ENCODE measurements around the gene SFXN3. TPM values are rescaled to one million over a fixed set of nuclear protein-coding genes. Genes with fewer than 3 reads are reported as not detected.

The SFXN3 gene
- total RNA-seq, 2 experiments from 2014 or later = 0.41 TPM; not detected in 1

DNA sequence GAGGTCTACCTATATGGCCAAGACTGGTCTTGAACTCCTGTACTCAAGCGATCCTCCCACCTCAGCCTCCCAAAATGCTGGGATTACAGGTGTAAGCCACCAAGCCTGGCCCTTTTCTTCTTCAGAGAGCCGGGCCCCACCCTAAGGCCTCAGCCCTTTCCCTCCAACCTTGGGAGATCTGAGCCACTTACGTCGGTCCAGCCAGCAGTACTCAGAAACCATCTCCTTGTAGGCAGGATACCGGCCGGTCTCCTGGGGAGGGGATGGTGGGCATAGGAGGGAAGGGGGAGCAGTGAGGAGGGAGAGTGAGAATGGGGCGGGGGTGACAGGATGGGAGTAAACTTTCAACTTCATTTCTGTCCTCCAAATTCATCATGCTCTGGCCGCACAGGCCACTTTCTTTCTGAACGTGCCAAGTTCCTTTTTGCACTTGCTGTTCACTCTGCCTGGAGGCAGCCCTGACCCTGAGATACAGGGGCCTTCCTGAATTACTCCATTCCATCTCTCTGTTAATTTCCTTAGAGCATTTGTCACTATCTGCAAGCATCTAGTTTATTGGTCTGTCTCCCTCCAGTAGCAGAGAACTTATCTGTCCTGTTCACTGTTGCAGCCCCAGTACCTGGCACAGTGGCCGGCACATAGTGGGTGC lies 10.5 kb upstream of the SFXN3 start:
- no peak for DNase-seq (ENCODE audit: low spot score)
- CTCF ChIA-PET (ENCODE audit: unreplicated experiment) = no interaction called here
- Histone ChIP-seq H3K9me2 (ENCODE audit: insufficient read depth, low read length) (no peaks in the 10 kb centered on the region), H3K4me3 (ENCODE audit: low read depth, low read length, poor library complexity, severe bottlenecking) (no peak overlapping the region), H3K4me2 (ENCODE audit: low read length) (no peak overlapping the region), H3K4me1 (ENCODE audit: insufficient read depth, low read length, poor library complexity, severe bottlenecking) (peaks cover 11% of the 10 kb centered on the region), H4K20me1 (ENCODE audit: insufficient read depth, low read length) (no peaks in the 10 kb centered on the region), H3K9me3 (ENCODE audit: low read length) (no peaks in the 10 kb centered on the region), H2AFZ (ENCODE audit: low read length) (no peak overlapping the region), H3K79me2 (ENCODE audit: insufficient read depth, low read depth, low read length) (no peaks in the 10 kb centered on the region), H3K27ac (ENCODE audit: low read depth, low read length, poor library complexity, severe bottlenecking) (no peak overlapping the region), H3K36me3 (ENCODE audit: insufficient read depth, low read length) (no peaks in the 10 kb centered on the region)
- POLR2A ChIA-PET = no interaction called here
- BruUV-seq (replicated peaks) = no TSS peak
- no peak for TF ChIP-seq EZH2phosphoT487 (IDR thresholded peaks at IDR 0.05; ENCODE audit: borderline replicate concordance, low read depth, low read length)
- TF ChIP-seq, protein P1, sequence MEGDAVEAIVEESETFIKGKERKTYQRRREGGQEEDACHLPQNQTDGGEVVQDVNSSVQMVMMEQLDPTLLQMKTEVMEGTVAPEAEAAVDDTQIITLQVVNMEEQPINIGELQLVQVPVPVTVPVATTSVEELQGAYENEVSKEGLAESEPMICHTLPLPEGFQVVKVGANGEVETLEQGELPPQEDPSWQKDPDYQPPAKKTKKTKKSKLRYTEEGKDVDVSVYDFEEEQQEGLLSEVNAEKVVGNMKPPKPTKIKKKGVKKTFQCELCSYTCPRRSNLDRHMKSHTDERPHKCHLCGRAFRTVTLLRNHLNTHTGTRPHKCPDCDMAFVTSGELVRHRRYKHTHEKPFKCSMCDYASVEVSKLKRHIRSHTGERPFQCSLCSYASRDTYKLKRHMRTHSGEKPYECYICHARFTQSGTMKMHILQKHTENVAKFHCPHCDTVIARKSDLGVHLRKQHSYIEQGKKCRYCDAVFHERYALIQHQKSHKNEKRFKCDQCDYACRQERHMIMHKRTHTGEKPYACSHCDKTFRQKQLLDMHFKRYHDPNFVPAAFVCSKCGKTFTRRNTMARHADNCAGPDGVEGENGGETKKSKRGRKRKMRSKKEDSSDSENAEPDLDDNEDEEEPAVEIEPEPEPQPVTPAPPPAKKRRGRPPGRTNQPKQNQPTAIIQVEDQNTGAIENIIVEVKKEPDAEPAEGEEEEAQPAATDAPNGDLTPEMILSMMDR (conservative IDR thresholded peaks at IDR 0.05; ENCODE audit: low read length) = no peak
- intact Hi-C loops (cut with micrococcal nuclease; ENCODE audit: unreplicated experiment) = no loop called here

DNA sequence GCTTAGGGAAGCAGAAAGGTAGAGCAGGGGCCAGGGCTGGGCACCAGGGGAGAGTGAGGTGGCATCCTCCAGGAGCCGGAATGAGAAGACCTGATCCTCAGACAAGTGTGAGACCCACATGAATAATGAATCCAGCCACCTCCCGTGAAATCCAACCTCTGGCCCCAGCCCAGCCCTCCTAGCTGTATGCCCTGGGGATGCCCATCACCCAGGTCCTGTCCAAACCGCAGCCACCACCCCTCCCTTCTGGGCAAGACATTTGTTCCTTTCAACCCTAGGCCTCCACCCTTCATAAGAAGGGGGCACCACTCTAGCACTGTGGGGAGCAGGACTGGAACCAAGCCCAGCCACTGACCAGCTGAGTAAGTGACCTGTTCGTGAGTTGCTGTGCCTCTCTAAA lies 9.8 kb upstream of the SFXN3 start:
- intact Hi-C loops (cut with micrococcal nuclease; ENCODE audit: unreplicated experiment) = no loop called here

DNA sequence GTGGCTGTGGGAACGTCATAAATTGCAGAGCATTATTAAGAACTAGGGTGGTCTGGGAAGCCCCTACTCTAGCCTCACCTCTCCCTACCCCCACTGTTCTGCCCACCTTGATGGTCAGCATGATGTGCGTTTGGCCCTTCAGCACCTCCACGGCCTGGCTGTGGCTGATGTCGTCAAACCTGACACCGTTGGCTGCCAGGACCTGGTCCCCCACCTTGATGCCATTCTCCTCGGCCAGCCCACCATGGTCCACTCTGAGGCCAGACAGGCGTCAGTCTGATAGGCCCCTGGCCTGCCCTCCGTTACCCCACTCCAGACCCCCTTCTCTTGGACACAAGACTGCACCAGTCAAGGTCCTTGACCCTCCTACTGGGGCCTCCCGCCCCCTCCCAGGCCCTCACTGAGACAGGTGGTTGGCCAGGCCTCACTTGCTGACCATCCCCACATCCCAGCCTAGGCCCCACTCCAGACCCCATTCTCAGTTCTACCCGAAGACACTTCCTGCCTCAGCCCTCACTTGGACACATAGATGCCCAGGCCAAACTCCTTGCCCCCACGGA lies 9.3 kb upstream of the SFXN3 start:
- Histone ChIP-seq H3K9me3 (ENCODE audit: low read length) (no peaks in the 10 kb centered on the region), H3K79me2 (ENCODE audit: insufficient read depth, low read depth, low read length) (no peaks in the 10 kb centered on the region), H2AFZ (ENCODE audit: low read length) (no peak overlapping the region), H3K36me3 (ENCODE audit: insufficient read depth, low read length) (no peaks in the 10 kb centered on the region), H3K9me2 (ENCODE audit: insufficient read depth, low read length) (no peaks in the 10 kb centered on the region), H3K4me2 (ENCODE audit: low read length) (no peak overlapping the region), H3K4me3 (ENCODE audit: low read depth, low read length, poor library complexity, severe bottlenecking) (no peak overlapping the region), H3K27ac (ENCODE audit: low read depth, low read length, poor library complexity, severe bottlenecking) (no peak overlapping the region), H4K20me1 (ENCODE audit: insufficient read depth, low read length) (no peaks in the 10 kb centered on the region), H3K4me1 (ENCODE audit: insufficient read depth, low read length, poor library complexity, severe bottlenecking) (peaks cover 11% of the 10 kb centered on the region)
- ChIA-PET CTCF (ENCODE audit: unreplicated experiment) (no interaction called here), POLR2A (no interaction called here)
- no TSS peak for BruUV-seq (replicated peaks)
- DNase-seq (ENCODE audit: low spot score) = no peak
- intact Hi-C loops (cut with micrococcal nuclease; ENCODE audit: unreplicated experiment) = no loop called here
- TF ChIP-seq, protein P1 (conservative IDR thresholded peaks at IDR 0.05; ENCODE audit: low read length) = no peak
- no peak for TF ChIP-seq EZH2phosphoT487 (IDR thresholded peaks at IDR 0.05; ENCODE audit: borderline replicate concordance, low read depth, low read length)

More for the DNA sequence above, 9.8 kb upstream of the SFXN3 start:
- Histone ChIP-seq H4K20me1 (ENCODE audit: insufficient read depth, low read length) (no peaks in the 10 kb centered on the region), H3K4me2 (ENCODE audit: low read length) (no peak overlapping the region), H3K4me1 (ENCODE audit: insufficient read depth, low read length, poor library complexity, severe bottlenecking) (peaks cover 11% of the 10 kb centered on the region), H3K36me3 (ENCODE audit: insufficient read depth, low read length) (no peaks in the 10 kb centered on the region), H3K79me2 (ENCODE audit: insufficient read depth, low read depth, low read length) (no peaks in the 10 kb centered on the region), H2AFZ (ENCODE audit: low read length) (no peak overlapping the region), H3K9me2 (ENCODE audit: insufficient read depth, low read length) (no peaks in the 10 kb centered on the region), H3K4me3 (ENCODE audit: low read depth, low read length, poor library complexity, severe bottlenecking) (no peak overlapping the region), H3K9me3 (ENCODE audit: low read length) (no peaks in the 10 kb centered on the region), H3K27ac (ENCODE audit: low read depth, low read length, poor library complexity, severe bottlenecking) (no peak overlapping the region)
- ChIA-PET POLR2A (no interaction called here), CTCF (ENCODE audit: unreplicated experiment) (no interaction called here)
- no TSS peak for BruUV-seq (replicated peaks)
- TF ChIP-seq EZH2phosphoT487 (IDR thresholded peaks at IDR 0.05; ENCODE audit: borderline replicate concordance, low read depth, low read length) = no peak
- TF ChIP-seq, protein P1 (conservative IDR thresholded peaks at IDR 0.05; ENCODE audit: low read length) = no peak
- DNase-seq (ENCODE audit: low spot score) = no peak

Measured in OCI-LY7 (cell line).